GM04504 (cell line): ENCODE data around the gene CHRNA5.
A peak's percentile ranks its signal among the peaks of the same experiment; 100 is the strongest.
"Not testable (repeated sequence)": the region's sequence is repeated elsewhere in the genome, so short reads cannot be mapped to it uniquely, and the experiment has no call there.

ENCODE experiments used
- DNase-seq: peaks from one replicate; pipeline ENCODE4 v3.0.0-alpha.2; 2012; ENCODE audit warnings: low read depth

The CHRNA5 gene

DNA sequence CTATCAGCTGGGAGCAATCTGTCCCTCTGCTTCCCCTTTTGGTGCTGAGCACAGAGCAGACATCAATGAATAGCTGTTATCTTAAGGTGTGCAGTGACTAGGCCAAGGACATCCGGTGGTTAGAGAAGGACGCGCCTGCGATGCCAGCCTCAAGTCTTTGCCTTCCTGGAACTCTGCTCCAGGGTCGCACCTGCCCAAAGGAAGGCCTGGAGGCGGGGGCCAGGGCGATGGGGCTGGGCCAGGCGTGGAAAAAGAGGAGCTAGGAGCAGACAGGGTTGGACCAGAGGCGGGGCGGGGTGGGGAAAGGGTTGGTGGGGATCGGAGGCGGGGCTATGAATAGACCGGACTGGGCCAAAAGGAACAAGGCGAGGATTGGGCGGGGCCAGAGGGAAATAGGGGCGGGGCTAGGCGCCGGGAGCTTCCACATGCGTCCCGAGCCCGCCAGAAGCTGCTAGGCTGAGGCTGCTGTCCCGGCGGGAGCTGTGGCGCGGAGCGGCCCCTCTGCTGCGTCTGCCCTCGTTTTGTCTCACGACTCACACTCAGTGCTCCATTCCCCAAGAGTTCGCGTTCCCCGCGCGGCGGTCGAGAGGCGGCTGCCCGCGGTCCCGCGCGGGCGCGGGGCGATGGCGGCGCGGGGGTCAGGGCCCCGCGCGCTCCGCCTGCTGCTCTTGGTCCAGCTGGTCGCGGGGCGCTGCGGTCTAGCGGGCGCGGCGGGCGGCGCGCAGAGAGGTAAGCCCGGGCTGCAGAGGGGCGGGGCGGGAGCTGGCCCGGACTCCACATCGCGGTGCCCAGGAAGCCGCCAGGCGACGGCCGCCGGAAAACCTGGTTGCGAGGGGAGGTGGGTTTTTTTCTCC, at the start of gene CHRNA5:
Gene CHRNA5 (plus strand): TSS at position 424 of the 854 bp plus-strand sequence. CDS start 200 bp downstream, at position 624.
- peak; percentile 16 for DNase-seq

DNA sequence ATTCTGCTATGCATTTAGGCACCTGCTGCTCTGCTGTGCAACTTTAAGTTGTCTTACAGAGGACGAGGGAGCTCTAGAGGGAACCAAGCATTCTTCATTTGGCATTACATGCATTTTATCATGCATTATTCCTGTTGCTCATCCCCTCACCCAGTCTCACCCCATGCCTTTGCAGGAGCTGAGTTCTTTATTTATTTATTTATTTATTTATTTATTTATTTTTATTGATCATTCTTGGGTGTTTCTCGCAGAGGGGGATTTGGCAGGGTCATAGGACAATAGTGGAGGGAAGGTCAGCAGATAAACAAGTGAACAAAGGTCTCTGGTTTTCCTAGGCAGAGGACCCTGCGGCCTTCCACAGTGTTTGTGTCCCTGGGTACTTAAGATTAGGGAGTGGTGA, 45.3 kb upstream of the CHRNA5 start:
- DNase-seq, result not testable (repeated sequence)

DNA sequence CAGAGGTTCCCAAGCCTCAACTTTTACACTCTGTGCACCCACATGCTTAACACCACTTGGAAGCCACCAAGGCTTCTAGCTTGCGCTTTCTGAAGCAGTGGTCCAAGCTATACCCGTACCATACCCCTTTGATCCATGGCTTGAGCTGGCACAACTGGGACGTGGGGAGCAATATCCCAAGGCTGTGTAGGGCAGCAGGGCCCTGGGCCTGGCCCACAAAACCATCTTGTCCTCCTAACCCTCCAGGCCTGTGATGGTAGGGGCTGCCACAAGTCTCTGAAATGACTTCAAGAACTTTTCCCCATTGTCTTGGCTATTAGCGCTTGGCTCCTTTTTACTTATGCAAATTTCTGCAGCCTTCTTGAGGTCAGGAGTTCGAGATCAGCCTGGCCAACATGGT, 41.1 kb upstream of the CHRNA5 start:
- no peak for DNase-seq

DNA sequence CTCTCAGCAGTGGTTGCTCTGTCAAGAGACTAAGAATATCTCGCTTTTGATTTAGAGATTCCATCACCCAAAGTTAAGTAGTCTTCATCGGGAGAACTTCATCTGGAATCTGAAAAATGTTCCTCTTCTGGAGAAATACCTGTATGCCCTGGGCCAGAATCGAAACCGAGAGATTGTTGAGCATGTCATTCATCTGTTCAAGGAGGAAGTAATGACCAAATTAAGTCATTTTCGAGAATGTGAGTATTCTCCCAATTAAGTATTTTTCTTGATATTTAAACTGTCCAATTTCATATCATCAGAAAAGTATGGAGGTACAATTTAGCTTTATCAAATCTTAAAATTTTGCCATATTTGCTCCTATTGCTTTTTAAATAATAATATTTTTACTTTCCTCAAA, 38.0 kb upstream of the CHRNA5 start:
- DNase-seq, result no peak

DNA sequence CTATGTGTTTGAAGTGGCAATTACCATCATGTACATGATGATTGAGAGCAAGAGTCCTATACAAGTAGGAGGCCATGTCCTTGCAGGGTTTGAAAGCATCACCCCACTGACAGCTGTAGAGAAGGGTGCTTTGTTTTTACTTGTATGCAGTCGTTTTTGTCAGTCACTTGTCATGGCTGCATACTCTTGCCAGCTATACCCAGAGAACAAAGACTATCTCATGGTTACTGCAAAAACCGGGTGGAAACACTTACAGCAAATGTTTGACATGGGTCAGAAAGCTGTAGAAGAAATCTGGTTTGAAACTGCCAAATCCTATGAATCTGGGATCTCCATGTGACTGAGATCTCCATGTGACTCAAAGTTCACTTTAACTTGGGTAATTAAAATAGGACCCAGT, 32.0 kb upstream of the CHRNA5 start:
- no peak for DNase-seq

DNA sequence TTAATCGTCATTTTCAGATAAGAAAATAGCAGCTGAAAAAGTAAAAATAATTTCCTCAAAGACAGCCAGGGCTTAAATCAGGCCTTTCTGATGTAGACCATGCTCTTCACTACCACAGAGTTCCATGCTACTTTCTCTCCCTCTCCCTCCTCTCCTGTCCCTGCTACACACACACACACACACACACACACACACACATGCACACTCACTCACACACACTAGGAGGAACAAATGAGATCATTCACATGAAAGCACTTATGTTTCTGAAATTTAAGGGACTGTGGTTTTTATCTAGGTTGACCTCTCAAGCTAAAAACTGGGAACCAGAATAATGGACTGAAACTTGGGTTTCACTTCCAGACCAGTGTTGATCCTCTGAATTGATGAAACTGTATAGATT, 29.2 kb upstream of the CHRNA5 start:
- no peak for DNase-seq

DNA sequence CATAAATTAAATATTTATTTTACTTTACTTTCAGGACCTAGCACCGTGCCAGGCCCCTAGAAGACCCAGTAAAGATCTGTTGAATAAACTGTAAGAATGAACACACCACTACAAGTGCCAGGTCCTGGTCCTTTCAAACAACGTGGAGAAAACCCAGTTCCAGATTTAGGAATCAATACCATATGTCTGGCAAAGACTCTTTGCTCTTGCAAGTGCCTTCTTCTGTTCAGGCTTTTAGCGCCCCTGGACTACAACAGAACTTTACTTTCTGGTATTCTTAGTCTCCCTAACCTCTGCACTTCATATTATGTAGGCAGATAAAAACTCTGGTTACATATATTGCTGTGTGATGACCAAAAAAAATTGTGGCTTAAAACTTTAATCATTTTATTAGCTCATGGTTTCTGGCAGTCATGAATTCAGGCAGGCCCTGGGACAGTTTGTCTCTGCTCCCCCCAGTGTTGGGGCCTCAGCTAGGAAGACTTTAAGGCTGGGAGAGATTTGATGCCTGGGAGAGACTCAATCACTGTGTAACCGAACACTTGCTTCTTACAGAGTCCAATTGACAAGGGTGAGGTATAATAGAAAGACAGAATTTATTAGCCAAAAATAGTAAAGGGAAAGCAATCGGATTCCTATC, 27.9 kb upstream of the CHRNA5 start:
- DNase-seq, result no peak

DNA sequence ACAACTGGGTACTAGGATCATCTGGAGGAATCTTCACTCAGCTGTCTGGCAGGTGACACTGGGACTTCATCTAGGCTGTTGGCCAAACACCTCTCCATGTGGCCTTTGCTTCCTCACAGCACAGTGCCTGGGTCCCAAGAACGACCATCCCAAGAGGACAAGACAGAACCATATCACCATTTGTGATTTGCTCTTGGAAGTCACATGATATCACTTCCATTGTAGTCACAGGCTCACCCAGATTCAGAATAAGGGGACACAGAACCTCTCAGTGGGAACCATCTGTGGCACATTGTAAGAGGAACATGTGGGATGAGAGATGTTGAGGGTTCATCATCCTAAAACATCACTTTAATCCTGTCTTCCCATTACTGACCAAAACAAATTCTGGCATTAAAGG, 27.0 kb upstream of the CHRNA5 start:
- no peak for DNase-seq

DNA sequence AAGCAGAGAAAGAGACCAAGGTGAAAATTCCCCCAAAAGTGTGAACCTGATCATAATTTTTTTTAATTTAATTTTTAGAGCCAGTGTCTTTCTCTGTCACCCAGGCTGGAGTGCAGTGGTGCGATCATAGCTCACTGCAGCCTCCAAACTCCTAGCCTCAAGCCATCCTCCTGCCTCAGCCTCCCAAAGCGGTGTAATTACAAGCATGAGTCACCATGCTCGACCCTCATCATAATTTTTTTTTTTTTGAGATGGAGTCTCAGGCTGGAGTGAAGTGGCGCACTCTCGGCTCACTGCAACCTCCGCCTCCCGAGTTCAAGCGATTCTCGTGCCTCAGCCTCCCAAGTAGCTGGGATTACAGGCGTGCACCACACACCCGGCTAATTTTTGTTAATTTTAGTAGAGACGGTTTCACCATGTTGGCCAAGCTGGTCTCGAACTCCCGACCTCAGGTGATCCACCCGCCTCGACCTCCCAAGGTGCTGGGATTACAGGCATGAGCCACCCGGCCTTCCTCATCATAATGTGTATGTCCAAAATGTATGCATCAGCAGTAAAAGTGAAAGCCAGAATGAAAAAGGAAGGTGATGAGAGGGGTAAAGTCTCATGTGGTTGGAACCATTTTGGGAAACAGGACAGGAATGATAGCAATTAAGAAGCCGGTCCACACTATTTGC, 25.7 kb upstream of the CHRNA5 start:
- DNase-seq, result not testable (repeated sequence)

DNA sequence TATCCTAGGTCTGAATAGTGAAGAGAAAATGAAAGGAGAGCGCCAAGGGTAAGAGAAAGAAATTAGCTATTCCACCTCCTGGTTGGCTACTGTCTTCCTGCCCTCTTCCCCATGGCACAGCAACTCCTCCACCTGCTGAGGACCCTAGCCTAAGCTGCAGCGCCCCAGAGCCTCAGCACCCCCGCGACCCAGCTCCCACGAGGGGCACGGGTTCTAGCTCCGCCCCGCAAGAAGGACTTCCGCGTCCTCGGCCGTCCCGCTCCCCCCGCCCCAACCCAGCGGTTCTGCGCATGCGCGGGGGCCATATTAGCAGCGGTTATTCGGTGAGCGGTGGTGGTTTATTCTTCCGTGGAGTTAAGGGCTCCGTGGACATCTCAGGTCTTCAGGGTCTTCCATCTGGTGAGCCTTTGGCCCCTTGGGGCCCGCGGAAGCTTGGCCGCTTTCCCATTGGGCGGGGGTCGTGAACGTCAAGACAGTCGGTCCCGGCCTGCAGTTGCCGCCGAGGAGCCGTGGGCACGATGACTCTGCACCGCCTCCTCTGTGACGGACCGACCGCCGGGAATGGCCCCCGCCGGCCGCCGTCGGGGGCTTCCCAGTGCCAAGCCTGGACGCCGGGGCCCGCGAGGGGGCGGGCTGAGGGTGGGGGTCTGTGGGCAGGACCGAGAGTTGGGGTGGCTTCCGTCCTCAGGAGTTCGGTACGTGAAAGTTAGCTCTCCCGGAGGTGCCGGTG, 25.0 kb upstream of the CHRNA5 start, which contains the start of gene PSMA4:
Gene PSMA4 (plus strand): TSS at position 304 of the 730 bp plus-strand sequence. CDS start 1,484 bp downstream, outside the sequence.
- DNase-seq, result peak; percentile 65

DNA sequence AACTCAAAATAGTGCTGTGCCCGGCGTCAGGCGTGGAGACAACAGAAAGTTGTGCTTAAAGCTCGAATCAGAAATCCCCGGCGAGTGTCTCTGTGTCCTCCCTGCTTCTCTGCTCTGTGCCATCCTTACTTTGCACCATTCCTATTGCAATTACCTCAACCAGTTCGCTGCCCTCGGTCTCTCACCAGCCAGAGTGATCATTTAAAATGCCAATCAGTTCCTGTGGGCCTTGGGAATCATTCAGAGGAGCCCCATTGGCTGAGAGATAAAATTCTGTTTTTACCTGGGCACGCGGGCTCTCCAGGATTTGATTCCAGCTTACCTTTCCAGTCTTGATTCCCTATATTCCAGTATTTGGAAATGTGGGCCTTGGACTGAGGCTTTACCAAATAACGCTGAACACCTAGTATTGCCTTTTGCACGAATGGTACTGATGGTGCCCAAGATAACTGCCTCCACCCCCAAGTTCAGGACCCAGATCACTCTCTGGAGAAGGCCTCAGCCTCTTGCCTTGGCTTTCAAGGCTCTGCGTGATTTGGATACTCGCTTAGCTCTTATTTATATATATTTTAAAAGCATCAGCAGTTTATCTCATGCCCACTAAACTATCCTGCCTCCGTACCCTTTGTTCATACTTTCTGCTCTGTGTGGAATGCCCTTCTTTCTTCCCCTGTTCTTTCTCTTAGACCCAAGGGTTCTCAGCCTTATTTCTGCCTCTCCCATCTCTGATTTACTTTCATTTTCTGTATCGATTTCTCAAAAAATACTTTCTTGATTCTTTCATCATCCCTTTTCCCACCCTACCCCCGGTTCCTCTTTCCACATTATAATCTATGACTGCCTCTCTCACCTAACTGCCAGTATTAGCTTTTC, 24.2 kb upstream of the CHRNA5 start:
- DNase-seq, result no peak

DNA sequence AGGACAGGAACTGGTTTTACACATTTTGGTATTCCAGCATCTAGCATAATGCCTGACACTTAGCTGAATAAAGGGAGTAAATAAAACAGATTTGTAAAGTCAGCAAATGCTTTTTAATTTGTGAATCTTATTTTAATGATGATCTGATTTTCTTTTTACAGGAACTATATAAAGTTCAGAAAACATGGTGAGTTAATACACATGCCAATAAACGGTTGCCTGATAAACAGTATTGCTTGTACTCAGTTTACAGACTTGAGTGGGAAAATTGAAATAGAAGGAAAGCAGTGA, 23.6 kb upstream of the CHRNA5 start:
- no peak for DNase-seq

DNA sequence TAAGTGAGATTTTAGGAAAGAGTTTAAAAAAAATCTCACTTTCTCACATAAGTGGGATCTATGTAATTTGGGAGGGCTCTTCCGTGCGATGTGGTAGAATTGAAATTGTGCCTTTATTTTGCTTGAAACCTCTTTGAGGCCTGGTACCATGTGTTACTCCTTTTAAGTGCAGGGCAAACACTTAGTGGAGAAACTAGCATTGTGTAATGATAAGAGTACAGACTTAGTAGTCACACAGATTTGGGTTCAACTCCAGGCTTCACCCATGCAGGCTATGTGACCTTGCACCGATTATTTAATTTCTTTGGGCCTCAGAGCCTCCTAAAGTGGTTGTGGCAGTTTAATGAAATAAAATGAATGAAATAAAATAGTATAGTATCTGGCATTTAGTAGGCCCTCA, 22.7 kb upstream of the CHRNA5 start:
- DNase-seq, result no peak

DNA sequence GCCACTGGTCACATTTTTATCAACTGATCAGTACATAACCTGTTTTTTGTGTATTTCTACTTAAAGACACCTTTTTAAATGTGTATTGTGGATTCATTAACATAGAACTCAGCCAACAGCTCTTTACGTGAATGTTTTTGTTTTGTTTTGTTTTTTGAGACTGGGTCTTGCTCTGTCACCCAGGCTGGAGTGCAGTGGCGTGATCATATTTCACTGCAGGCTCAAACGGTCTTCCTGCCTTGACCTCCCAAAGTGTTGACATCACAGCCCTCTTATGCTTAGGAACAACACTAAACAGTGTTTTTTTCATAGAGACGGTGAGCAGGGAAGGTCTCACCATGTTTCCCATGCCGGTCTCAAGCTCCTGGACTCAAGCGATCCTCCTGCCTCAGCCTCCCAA, 15.1 kb upstream of the CHRNA5 start:
- DNase-seq, result no peak

DNA sequence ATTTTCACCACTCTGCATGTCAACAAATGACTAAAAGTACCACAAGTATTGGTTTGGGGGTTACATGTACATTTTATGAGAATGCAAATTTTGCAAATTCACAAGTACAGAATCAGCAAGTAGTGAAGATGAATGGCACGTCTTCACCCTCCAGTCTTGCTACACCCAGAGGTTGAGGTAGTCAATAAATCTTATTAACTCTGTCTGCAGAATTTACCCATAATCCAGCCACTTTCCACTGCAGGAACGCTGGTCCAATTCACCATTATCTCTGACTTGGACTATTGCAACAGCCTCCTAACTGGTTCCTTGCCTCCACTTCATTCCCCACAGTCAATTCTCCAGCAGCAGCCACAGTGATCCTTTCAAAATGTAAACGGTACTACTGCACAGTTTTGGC, 14.5 kb upstream of the CHRNA5 start:
- no peak for DNase-seq

DNA sequence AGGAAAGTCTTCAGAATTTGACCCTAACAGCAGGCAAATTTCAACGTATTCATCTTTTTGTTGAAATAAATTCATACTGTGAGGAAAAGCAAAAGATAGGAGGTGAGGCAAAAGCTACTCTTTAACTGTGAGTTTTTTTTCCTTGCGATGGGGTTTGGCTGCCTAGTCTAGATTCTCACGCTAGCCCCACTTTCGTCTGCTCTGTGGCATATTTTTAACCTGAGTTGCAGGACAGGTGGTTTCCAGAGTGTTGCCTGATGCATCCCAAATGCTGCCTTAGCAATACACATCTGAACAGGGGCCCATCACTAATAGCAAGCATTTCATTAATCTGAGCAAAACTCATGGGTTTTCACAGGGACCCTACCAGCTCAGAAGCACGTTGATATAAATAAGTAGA, 13.4 kb upstream of the CHRNA5 start:
- no peak for DNase-seq

DNA sequence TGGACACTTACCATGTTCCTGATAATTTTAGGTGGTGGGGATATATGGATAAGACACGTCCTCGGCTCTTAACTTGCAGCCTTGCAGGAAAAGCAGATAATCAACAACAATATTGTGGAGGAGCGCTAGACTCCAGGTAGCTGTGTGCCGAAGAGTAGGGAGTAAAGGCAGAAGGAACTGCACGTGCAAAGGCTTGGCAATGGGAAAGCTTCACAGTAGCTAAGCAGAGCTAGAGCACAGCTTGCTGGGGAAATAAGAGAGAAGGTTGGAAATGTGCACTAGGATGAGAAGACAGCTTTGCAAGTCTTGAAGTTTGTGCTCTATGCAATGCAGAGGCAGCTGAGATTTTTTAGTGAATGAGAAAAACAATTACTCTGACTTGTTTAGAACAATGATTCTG, 12.7 kb upstream of the CHRNA5 start:
- DNase-seq, result no peak

DNA sequence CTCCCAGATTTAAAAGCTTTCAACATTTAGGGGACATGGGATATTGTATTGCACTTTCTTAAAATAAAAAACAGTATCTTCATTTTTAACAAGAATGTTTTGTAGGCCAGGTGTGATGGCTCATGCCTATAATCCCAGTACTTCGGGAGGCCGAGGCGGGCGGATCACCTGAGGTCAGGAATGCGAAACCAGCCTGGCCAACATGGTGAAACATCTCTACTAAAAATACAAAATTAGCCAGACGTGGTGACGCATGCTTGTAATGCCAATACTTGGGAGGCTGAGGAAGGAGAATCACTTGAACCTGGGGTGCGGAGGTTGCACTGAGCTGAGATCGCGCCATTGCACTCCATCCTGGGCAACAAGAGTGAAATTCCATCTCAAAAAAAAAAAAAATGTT, 5.1 kb upstream of the CHRNA5 start:
- DNase-seq, result not testable (repeated sequence)

DNA sequence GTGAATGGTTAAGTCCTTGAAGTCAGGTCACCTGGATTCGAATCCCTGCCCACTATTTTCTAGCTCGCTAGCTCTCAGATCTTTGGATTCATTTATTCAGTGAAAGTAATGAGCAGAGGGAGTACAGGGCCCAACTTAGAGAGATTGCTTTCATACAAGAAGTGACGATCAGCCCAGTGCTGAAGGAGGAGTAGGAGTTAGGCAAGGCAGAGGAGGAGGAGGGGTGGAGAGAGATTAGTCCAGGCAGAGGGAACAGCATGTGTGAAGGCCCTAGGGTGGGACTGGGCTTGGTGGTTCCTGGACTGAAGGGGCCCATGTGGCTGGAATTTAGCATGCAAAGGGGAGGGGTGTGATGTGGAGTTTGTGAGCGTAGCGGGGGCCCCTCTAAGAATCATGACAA, 3.8 kb upstream of the CHRNA5 start:
- no peak for DNase-seq

DNA sequence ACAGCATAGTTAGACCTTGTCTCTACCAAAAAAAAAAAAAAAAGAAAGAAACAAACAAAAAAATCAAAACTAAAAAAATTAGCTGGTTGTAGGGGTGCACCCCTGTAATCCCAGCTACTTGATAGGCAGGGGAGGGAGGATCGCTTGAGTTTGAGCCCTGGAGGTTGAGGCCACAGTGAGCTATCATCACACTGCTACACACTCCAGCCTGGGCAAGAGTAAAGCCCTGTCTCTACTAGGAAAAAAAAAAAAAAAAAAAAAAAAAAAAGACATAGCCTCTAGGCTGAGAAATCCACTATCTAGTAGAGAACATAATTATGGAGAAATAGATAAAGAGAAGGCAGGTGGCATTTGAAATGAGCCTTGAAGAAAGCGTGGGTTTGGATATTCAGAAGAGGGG, 2.2 kb upstream of the CHRNA5 start:
- DNase-seq, result no peak

DNA sequence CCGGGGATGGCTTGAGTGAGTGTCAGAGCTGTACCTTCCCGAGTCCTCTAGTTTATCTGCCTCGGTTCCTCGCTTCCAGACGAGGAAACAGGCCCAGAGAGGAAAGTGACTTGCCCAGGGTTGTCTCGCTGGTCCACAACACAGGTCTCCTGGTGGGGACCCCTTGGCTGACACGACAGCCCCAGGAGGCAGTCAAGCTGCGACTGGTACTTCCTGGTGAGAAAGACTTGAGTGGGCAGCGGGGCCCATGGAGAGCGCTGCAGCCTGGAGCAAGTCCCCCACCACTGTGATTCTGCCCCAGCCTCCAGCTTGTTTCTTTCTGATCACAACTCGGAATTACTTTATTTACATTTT, 600 bp upstream of the CHRNA5 start:
- no peak for DNase-seq
